Measurements from ENCODE around the gene FBXW11. TPM values are rescaled to one million over a fixed set of nuclear protein-coding genes. Genes with fewer than 3 reads are reported as not detected.

The FBXW11 gene
- total and polyA plus RNA-seq, 2 experiments from 2014 or later = 59.0 to 98.0 TPM

- no peak overlapping the region for H3K27ac ChIP-seq
- H3K36me3 ChIP-seq = peaks cover 9% of the 10 kb centered on the region
- H3K27me3 ChIP-seq = no peaks in the 10 kb centered on the region
- peaks cover 7% of the 10 kb centered on the region for H3K4me1 ChIP-seq (ENCODE audit: low read depth)
- no peak for DNase-seq (ENCODE audit: low read depth in 1 of 2, low spot score in 1 of 2)
- H3K9me3 ChIP-seq (ENCODE audit: low read depth) = no peaks in the 10 kb centered on the region
- no peak overlapping the region for H3K4me3 ChIP-seq
- no peak for TF ChIP-seq CTCF (IDR thresholded peaks at IDR 0.05; ENCODE audit: low read depth, low read length)
Measured at GRCh38 chr5:171913987-171914273, 92.5 kb downstream of the FBXW11 start.

GRCh38 chr5:171911152-171911551 lies 95.3 kb downstream of the FBXW11 start:
- peaks cover 15% of the 10 kb centered on the region for H3K4me1 ChIP-seq (ENCODE audit: low read depth)
- DNase-seq (ENCODE audit: low read depth in 1 of 2, low spot score in 1 of 2) = no peak
- no peak overlapping the region for H3K27ac ChIP-seq
- H3K9me3 ChIP-seq (ENCODE audit: low read depth) = no peaks in the 10 kb centered on the region
- H3K36me3 ChIP-seq = peaks cover 9% of the 10 kb centered on the region
- H3K4me3 ChIP-seq = no peak overlapping the region
- no peak for TF ChIP-seq CTCF (IDR thresholded peaks at IDR 0.05; ENCODE audit: low read depth, low read length)
- H3K27me3 ChIP-seq = no peaks in the 10 kb centered on the region

- DNase-seq (ENCODE audit: low read depth in 1 of 2, low spot score in 1 of 2) = no peak
- no peaks in the 10 kb centered on the region for H3K9me3 ChIP-seq (ENCODE audit: low read depth)
- H3K4me3 ChIP-seq = no peak overlapping the region
- H3K27me3 ChIP-seq = no peaks in the 10 kb centered on the region
- no peak for TF ChIP-seq CTCF (IDR thresholded peaks at IDR 0.05; ENCODE audit: low read depth, low read length)
- peaks cover 30% of the 10 kb centered on the region for H3K4me1 ChIP-seq (ENCODE audit: low read depth)
- H3K36me3 ChIP-seq = peaks cover 9% of the 10 kb centered on the region
- peak overlapping the region; percentile 30 for H3K27ac ChIP-seq
Measured at GRCh38 chr5:171908638-171909037, 97.8 kb downstream of the FBXW11 start.

GRCh38 chr5:171907725-171908343 lies 98.6 kb downstream of the FBXW11 start:
- TF ChIP-seq CTCF (IDR thresholded peaks at IDR 0.05; ENCODE audit: low read depth, low read length) = peak; percentile 77
- peaks cover 9% of the 10 kb centered on the region for H3K36me3 ChIP-seq
- H3K27ac ChIP-seq = peak overlapping the region; percentile 74
- H3K9me3 ChIP-seq (ENCODE audit: low read depth) = no peaks in the 10 kb centered on the region
- H3K4me1 ChIP-seq (ENCODE audit: low read depth) = peaks cover 30% of the 10 kb centered on the region
- H3K27me3 ChIP-seq = no peaks in the 10 kb centered on the region
- no peak overlapping the region for H3K4me3 ChIP-seq
- DNase-seq (ENCODE audit: low read depth in 1 of 2, low spot score in 1 of 2) = peak; percentile 78 to 79

GRCh38 chr5:171906703-171907590 lies 99.5 kb downstream of the FBXW11 start:
- peak overlapping the region; percentile 74 for H3K27ac ChIP-seq
- no peak overlapping the region for H3K4me3 ChIP-seq
- peaks cover 30% of the 10 kb centered on the region for H3K4me1 ChIP-seq (ENCODE audit: low read depth)
- no peaks in the 10 kb centered on the region for H3K9me3 ChIP-seq (ENCODE audit: low read depth)
- no peaks in the 10 kb centered on the region for H3K27me3 ChIP-seq
- H3K36me3 ChIP-seq = peaks cover 9% of the 10 kb centered on the region
- TF ChIP-seq CTCF (IDR thresholded peaks at IDR 0.05; ENCODE audit: low read depth, low read length) = no peak
- no peak for DNase-seq (ENCODE audit: low read depth in 1 of 2, low spot score in 1 of 2)
